Esophagus muscularis mucosa (tissue), 4 donors: Measurements from ENCODE around the gene HIP1R. TPM values are rescaled to one million over a fixed set of nuclear protein-coding genes. Genes with fewer than 3 reads are reported as not detected.

Experiments used
- DNase-seq: peaks from one replicate; pipeline ENCODE4 v3.0.0-alpha.2; 2017; ENCODE audit errors: extremely low spot score
- H3K27ac ChIP-seq, 4 donors: fragments of 200-600 bp; sonication (generic); replicated peaks in 1 of 4; 1 replicate in 3 of 4; 2 replicates in 1 of 4; pipeline ENCODE4 v1.5.1; 2016 to 2019; ENCODE audit warnings: mild to moderate bottlenecking in 1 of 4
- H3K27me3 ChIP-seq, 4 donors: fragments of 200-600 bp; sonication (generic); one replicate each; pipeline versions ENCODE4 v1.5.1 to v1.6.0; 2016 to 2019
- H3K36me3 ChIP-seq, 4 donors: fragments of 200-600 bp; sonication (generic); one replicate each; pipeline ENCODE4 v1.5.1; 2016 to 2019
- H3K4me1 ChIP-seq, 4 donors: fragments of 200-600 bp; sonication (generic); one replicate each; pipeline ENCODE4 v1.5.1; 2016 to 2019
- H3K4me3 ChIP-seq, 4 donors: fragments of 200-600 bp; sonication (generic); 1 replicate in 2 of 4; 2 replicates in 2 of 4; pipeline ENCODE4 v1.5.1; 2016 to 2019; ENCODE audit warnings: mild to moderate bottlenecking in 4 of 4, moderate library complexity in 1 of 4
- H3K9me3 ChIP-seq, 4 donors: fragments of 200-600 bp; sonication (generic); 1 replicate in 3 of 4; 2 replicates in 1 of 4; pipeline ENCODE4 v1.5.1; 2016 to 2019
- EP300 ChIP-seq: sonication (generic); formaldehyde crosslinking; IDR thresholded peaks from one replicate; pipeline ENCODE4 v1.6.1; 2017; ENCODE audit warnings: antibody characterized with exemption
- POLR2A ChIP-seq: fragments of 450-650 bp; IDR thresholded peaks from one replicate; pipeline ENCODE4 v1.6.1; 2017; ENCODE audit warnings: antibody characterized with exemption, moderate library complexity, mild to moderate bottlenecking, low read depth
- POLR2AphosphoS5 ChIP-seq, 2 donors: sonication (generic); formaldehyde crosslinking; IDR thresholded peaks; one replicate each; pipeline ENCODE4 v1.6.1; 2017; ENCODE audit warnings: antibody characterized with exemption in 2 of 2
- WGBS: methylation state at CpG from one replicate; pipeline ENCODE4 v1.1.5; 2018; 5-methylcytosine and 5-hydroxymethylcytosine counted together
- intact Hi-C: fragments of 100-400 bp; cut with DNase I; formaldehyde crosslinking; loops from one replicate; pipeline ENCODE4 v1.15.1; 2023
- total RNA-seq, 4 donors: library from RNA; depleted of rRNA; stranded (reverse); fragments of >200 nt; gene quantifications; one replicate each; pipeline versions ENCODE4 v1.1.0 to v1.2.1, GENCODE V29; 2016
- TF ChIP-seq, protein P1 (sequence below), 3 experiments: fragments of 200-600 bp in 2 of 3; fragments of 450-650 bp in 1 of 3; sonication (generic) in 2 of 3; IDR thresholded peaks; one replicate each; pipeline ENCODE4 v1.5.1; 2017 to 2019; ENCODE audit warnings: antibody characterized with exemption in 3 of 3, mild to moderate bottlenecking in 2 of 3, moderate library complexity in 1 of 3

HIP1R gene
- total RNA-seq, 4 donors from 2014 or later = 13.3 to 38.3 (median 23.7) TPM

DNA sequence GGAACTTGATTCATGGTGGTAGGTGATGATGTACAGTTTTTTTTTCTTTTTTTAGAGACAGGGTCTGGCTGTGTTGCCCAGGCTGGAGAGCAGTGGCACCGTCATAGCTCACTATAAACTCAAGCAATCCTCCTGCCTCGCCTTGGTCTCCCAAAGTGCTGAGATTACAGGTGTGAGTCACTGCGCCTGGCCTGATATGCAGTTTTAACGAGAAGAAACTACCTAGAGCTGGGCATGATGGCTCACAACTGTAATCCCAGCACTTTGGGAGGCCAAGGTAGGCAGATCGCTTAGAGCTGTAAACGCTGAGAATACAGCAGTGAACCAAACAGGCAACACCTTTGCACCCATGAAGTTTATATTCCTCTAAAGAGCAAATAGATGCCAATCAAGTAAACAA lies 73.7 kb downstream of the HIP1R start:
- no peak for DNase-seq
- no peak overlapping the region for H3K4me3 ChIP-seq
- WGBS = 99% methylated on average over 6 of the region's 6 CpGs
- H3K27me3 ChIP-seq = no peaks in the 10 kb centered on the region
- no peak for TF ChIP-seq POLR2AphosphoS5 (IDR thresholded peaks at IDR 0.05)
- no peak for TF ChIP-seq EP300
- TF ChIP-seq, protein P1, sequence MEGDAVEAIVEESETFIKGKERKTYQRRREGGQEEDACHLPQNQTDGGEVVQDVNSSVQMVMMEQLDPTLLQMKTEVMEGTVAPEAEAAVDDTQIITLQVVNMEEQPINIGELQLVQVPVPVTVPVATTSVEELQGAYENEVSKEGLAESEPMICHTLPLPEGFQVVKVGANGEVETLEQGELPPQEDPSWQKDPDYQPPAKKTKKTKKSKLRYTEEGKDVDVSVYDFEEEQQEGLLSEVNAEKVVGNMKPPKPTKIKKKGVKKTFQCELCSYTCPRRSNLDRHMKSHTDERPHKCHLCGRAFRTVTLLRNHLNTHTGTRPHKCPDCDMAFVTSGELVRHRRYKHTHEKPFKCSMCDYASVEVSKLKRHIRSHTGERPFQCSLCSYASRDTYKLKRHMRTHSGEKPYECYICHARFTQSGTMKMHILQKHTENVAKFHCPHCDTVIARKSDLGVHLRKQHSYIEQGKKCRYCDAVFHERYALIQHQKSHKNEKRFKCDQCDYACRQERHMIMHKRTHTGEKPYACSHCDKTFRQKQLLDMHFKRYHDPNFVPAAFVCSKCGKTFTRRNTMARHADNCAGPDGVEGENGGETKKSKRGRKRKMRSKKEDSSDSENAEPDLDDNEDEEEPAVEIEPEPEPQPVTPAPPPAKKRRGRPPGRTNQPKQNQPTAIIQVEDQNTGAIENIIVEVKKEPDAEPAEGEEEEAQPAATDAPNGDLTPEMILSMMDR (IDR thresholded peaks at IDR 0.05) = no peak
- TF ChIP-seq POLR2A = no peak
- peaks cover 0 to 6% (median 2%) of the 10 kb centered on the region in 4 donors for H3K4me1 ChIP-seq
- no peaks in the 10 kb centered on the region for H3K36me3 ChIP-seq
- intact Hi-C loops = no loop called here
- H3K9me3 ChIP-seq = no peaks in the 10 kb centered on the region
- H3K27ac ChIP-seq = no peak overlapping the region

DNA sequence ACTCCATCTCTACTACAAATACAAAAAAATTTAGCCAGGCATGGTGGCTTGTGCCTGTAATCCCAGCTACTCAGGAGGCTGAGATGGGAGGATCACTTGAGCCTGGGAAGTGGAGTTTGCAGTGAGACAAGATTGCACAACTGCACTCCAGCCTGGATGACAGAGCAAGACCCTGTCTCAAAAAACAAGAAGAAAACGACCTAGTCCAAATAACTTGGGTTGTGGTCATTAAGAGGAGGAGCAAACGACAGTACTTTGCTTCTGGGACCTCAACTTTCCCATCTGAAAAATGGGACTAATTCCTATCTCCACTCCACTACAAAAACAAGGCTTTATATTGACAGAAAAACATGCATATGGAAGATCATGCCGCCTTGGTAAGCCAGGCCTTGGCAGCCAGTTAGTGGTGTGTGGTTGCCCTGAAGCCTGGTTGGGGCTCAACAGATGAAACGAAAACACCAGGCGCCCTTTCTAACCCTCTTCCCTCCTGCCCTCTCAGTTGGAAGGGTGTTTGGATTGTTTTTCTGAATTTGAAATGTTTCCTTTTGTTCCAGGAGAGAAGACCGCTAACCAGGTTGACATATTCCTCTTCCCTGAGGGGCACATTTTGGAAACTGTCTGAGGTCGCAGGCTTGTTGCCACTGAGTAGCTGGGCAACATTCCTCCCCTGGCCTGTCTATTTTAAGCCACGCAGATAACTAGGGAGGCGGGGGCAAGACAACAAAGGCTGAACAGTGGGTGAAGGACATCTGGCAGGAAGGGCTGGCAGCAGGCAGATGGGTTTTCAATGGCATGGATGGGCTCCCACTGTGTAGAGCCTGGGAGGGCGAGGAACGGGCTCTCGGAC lies 74.4 kb downstream of the HIP1R start:
- TF ChIP-seq, protein P1 (IDR thresholded peaks at IDR 0.05) = no peak
- TF ChIP-seq POLR2AphosphoS5 (IDR thresholded peaks at IDR 0.05) = no peak
- TF ChIP-seq EP300 = no peak
- TF ChIP-seq POLR2A = no peak
- no peak overlapping the region for H3K27ac ChIP-seq
- DNase-seq = no peak
- intact Hi-C loops = no loop called here
- no peaks in the 10 kb centered on the region for H3K36me3 ChIP-seq
- H3K27me3 ChIP-seq = no peaks in the 10 kb centered on the region
- no peaks in the 10 kb centered on the region for H3K9me3 ChIP-seq
- no peak overlapping the region for H3K4me3 ChIP-seq
- 68% methylated on average over 12 of the region's 12 CpGs for WGBS
- H3K4me1 ChIP-seq = peaks cover 0 to 6% (median 2%) of the 10 kb centered on the region in 4 donors

Other genes starting within 250 kb of the HIP1R start
- gene HCAR2, start 132.1 kb upstream of the HIP1R start, total RNA-seq = not detected
- gene HCAR3, start 118.6 kb upstream of the HIP1R start, total RNA-seq = under 1 TPM in 1 of 4 donors, not detected in 3; 0.50 TPM
- gene HCAR1, start 104.6 kb upstream of the HIP1R start, total RNA-seq = under 1 TPM in 1 of 4 donors, not detected in 3; 0.13 TPM
- 10 to 100 TPM; 20.7 to 32.1 (median 23.7) TPM for gene DENR, start 82.6 kb upstream of the HIP1R start, total RNA-seq
- under 1 TPM; 0.17 to 0.50 (median 0.40) TPM for gene CCDC62, start 60.9 kb upstream of the HIP1R start, total RNA-seq
- gene VPS37B, start 60.7 kb downstream of the HIP1R start, total RNA-seq = 10 to 100 TPM; 21.2 to 52.4 (median 38.1) TPM
- 1 to 10 TPM; 1.7 to 6.2 (median 4.2) TPM for gene ABCB9, start 131.0 kb downstream of the HIP1R start, total RNA-seq
- 10 to 100 TPM in 2 of 4 donors, 1 to 10 TPM in 2; 5.6 to 15.3 (median 8.6) TPM for gene OGFOD2, start 139.8 kb downstream of the HIP1R start, total RNA-seq
- gene ARL6IP4, start 145.2 kb downstream of the HIP1R start, total RNA-seq = 100 to 1,000 TPM; 262 to 318 (median 288) TPM